Measurements from ENCODE around the gene TP53BP1. TPM values are rescaled to one million over a fixed set of nuclear protein-coding genes. Genes with fewer than 3 reads are reported as not detected.
A peak's percentile ranks its signal among the peaks of the same experiment; 100 is the strongest.

TP53BP1 gene
- total RNA-seq, 1 donor from 2014 or later: 46.6 TPM

GRCh38 chr15:43378601-43379000, 114.4 kb downstream of the TP53BP1 start:
- intact Hi-C loops (cut with micrococcal nuclease): no loop called here
- no peak for DNase-seq (ENCODE audit: low spot score)
- no peak overlapping the region for H3K27ac Mint-ChIP-seq
- peaks cover 2% of the 10 kb centered on the region for H3K4me1 Mint-ChIP-seq (ENCODE audit: low read depth)
- H3K36me3 Mint-ChIP-seq (ENCODE audit: low read depth): peaks cover 66% of the 10 kb centered on the region
- no peaks in the 10 kb centered on the region for H3K27me3 Mint-ChIP-seq (ENCODE audit: low read depth)
- H3K9me3 Mint-ChIP-seq: no peaks in the 10 kb centered on the region
- H3K4me3 Mint-ChIP-seq (ENCODE audit: low read depth): no peak overlapping the region

GRCh38 chr15:43376017-43376705, 116.8 kb downstream of the TP53BP1 start:
- no peak for DNase-seq (ENCODE audit: low spot score)
- Mint-ChIP-seq H3K4me1 (ENCODE audit: low read depth) (peaks cover 17% of the 10 kb centered on the region), H3K27ac (no peak overlapping the region), H3K9me3 (no peaks in the 10 kb centered on the region), H3K27me3 (ENCODE audit: low read depth) (no peaks in the 10 kb centered on the region), H3K4me3 (ENCODE audit: low read depth) (no peak overlapping the region), H3K36me3 (ENCODE audit: low read depth) (peaks cover 60% of the 10 kb centered on the region)
- intact Hi-C loops (cut with micrococcal nuclease): no loop called here

- peaks cover 44% of the 10 kb centered on the region for H3K4me1 Mint-ChIP-seq (ENCODE audit: low read depth)
- H3K4me3 Mint-ChIP-seq (ENCODE audit: low read depth): peak within 1 kb of the TSS; percentile 88
- intact Hi-C loops (cut with micrococcal nuclease): no loop called here
- peak; percentile 78 for DNase-seq (ENCODE audit: low spot score)
- peaks cover 56% of the 10 kb centered on the region for H3K36me3 Mint-ChIP-seq (ENCODE audit: low read depth)
- no peaks in the 10 kb centered on the region for H3K27me3 Mint-ChIP-seq (ENCODE audit: low read depth)
- peaks cover 22% of the 10 kb centered on the region for H3K9me3 Mint-ChIP-seq
- H3K27ac Mint-ChIP-seq: peak within 1 kb of the TSS; percentile 78
Observed at GRCh38 chr15:43370975-43371974, 121.7 kb downstream of the TP53BP1 start, which contains the start of the genes TUBGCP4 and ZSCAN29. TUBGCP4 (plus strand) TSS chr15:43371101; CDS start chr15:43371355, 254 bp downstream. ZSCAN29 (minus strand) TSS chr15:43371043; CDS start chr15:43369913, 1,130 bp downstream.

GRCh38 chr15:43370310-43370974, 122.5 kb downstream of the TP53BP1 start:
- Mint-ChIP-seq H3K9me3 (peaks cover 26% of the 10 kb centered on the region), H3K4me1 (ENCODE audit: low read depth) (peaks cover 44% of the 10 kb centered on the region), H3K4me3 (ENCODE audit: low read depth) (peak overlapping the region; percentile 88), H3K27ac (peak overlapping the region; percentile 47), H3K36me3 (ENCODE audit: low read depth) (peaks cover 60% of the 10 kb centered on the region), H3K27me3 (ENCODE audit: low read depth) (no peaks in the 10 kb centered on the region)
- no peak for DNase-seq (ENCODE audit: low spot score)
- intact Hi-C loops (cut with micrococcal nuclease): no loop called here

- Mint-ChIP-seq H3K27me3 (ENCODE audit: low read depth) (no peaks in the 10 kb centered on the region), H3K9me3 (peaks cover 66% of the 10 kb centered on the region), H3K4me3 (ENCODE audit: low read depth) (no peak overlapping the region), H3K27ac (no peak overlapping the region), H3K36me3 (ENCODE audit: low read depth) (peaks cover 96% of the 10 kb centered on the region), H3K4me1 (ENCODE audit: low read depth) (peaks cover 2% of the 10 kb centered on the region)
- intact Hi-C loops (cut with micrococcal nuclease): no loop called here
- DNase-seq (ENCODE audit: low spot score): no peak
Observed at GRCh38 chr15:43361313-43361903, 131.5 kb downstream of the TP53BP1 start.

DNA sequence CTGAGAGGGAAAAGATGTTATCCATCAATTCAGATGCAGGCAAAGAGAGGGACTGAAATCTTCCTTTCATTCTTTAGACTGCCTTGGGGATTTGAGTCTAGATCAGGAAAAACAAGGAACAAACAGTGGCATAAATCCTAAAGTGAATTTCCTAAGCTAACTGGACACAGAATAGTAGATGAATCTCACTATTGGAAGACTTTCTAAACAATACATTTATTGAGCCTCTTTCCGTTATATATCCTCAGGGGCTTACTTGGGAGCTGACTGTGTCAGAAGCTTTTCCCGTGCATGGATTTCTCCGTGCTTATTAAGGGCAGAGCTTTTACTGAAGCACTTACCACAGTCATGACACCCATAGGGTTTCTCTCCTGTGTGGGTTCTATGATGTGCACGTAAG, 132.1 kb downstream of the TP53BP1 start:
- no peak for DNase-seq (ENCODE audit: low spot score)
- intact Hi-C loops (cut with micrococcal nuclease): no loop called here
- Mint-ChIP-seq H3K27ac (no peak overlapping the region), H3K9me3 (peaks cover 60% of the 10 kb centered on the region), H3K4me3 (ENCODE audit: low read depth) (no peak overlapping the region), H3K4me1 (ENCODE audit: low read depth) (no peaks in the 10 kb centered on the region), H3K27me3 (ENCODE audit: low read depth) (no peaks in the 10 kb centered on the region), H3K36me3 (ENCODE audit: low read depth) (peaks cover 96% of the 10 kb centered on the region)

Other genes with a start within 250 kb of the TP53BP1 start
- gene TGM5, start 226.2 kb downstream of the TP53BP1 start, total RNA-seq: 0.09 and 0.21 TPM in 2 replicates
- gene TGM7, start 190.9 kb downstream of the TP53BP1 start, total RNA-seq: not detected in 2 replicates
- gene LCMT2, start 162.6 kb downstream of the TP53BP1 start, total RNA-seq: 15.7 and 16.8 TPM in 2 replicates
- 31.4 and 33.1 TPM in 2 replicates for gene ZSCAN29, start 122.1 kb downstream of the TP53BP1 start, total RNA-seq
- gene TUBGCP4, start 122.1 kb downstream of the TP53BP1 start, total RNA-seq: 40.9 and 48.2 TPM in 2 replicates
- gene MAP1A, start 24.5 kb upstream of the TP53BP1 start, total RNA-seq: 1.9 TPM in 2 replicates
- 62.4 and 71.6 TPM in 2 replicates for gene PPIP5K1, start 97.1 kb upstream of the TP53BP1 start, total RNA-seq
- gene CKMT1B, start 100.9 kb upstream of the TP53BP1 start, total RNA-seq: 0.32 and 0.53 TPM in 2 replicates
- gene STRC, start 125.6 kb upstream of the TP53BP1 start, total RNA-seq: 0.30 and 0.55 TPM in 2 replicates
- 8.3 and 9.8 TPM in 2 replicates for gene CATSPER2, start 155.7 kb upstream of the TP53BP1 start, total RNA-seq
- gene CKMT1A, start 200.7 kb upstream of the TP53BP1 start, total RNA-seq: 0.11 and 0.48 TPM in 2 replicates